ENCODE data around the gene SLC41A3.

The SLC41A3 gene

GRCh38 chr3:126083913-126084767, at the start of gene SLC41A3:
Gene SLC41A3 (minus strand): TSS chr3:126084124. CDS start chr3:126068219, 15,905 bp downstream.
- FAIRE-seq: no peak

- FAIRE-seq: no peak
Measured at GRCh38 chr3:126133606-126134005, 49.7 kb upstream of the SLC41A3 start.

GRCh38 chr3:126132751-126133511, 49.0 kb upstream of the SLC41A3 start:
- FAIRE-seq: no peak

- no peak for FAIRE-seq
Measured at GRCh38 chr3:126131881-126132750, 48.2 kb upstream of the SLC41A3 start.

- FAIRE-seq: no peak
Measured at GRCh38 chr3:126130981-126131745, 47.2 kb upstream of the SLC41A3 start.

- no peak for FAIRE-seq
Measured at GRCh38 chr3:126130081-126130855, 46.3 kb upstream of the SLC41A3 start.

- FAIRE-seq: no peak
Measured at GRCh38 chr3:126129398-126129891, 45.5 kb upstream of the SLC41A3 start.

- FAIRE-seq: no peak
Measured at GRCh38 chr3:126128504-126129397, 44.8 kb upstream of the SLC41A3 start.

- FAIRE-seq: no peak
Measured at GRCh38 chr3:126127904-126128303, 44.0 kb upstream of the SLC41A3 start.

- no peak for FAIRE-seq
Measured at GRCh38 chr3:126127452-126127851, 43.5 kb upstream of the SLC41A3 start.

GRCh38 chr3:126126811-126127431, 43.0 kb upstream of the SLC41A3 start:
- FAIRE-seq: no peak

GRCh38 chr3:126126286-126126685, 42.4 kb upstream of the SLC41A3 start:
- no peak for FAIRE-seq

GRCh38 chr3:126125781-126126251, 41.9 kb upstream of the SLC41A3 start:
- FAIRE-seq: no peak

GRCh38 chr3:126125341-126125740, 41.4 kb upstream of the SLC41A3 start:
- FAIRE-seq: no peak

GRCh38 chr3:126124896-126125295, 41.0 kb upstream of the SLC41A3 start:
- FAIRE-seq: no peak

GRCh38 chr3:126124148-126124868, 40.4 kb upstream of the SLC41A3 start:
- no peak for FAIRE-seq

- FAIRE-seq: no peak
Measured at GRCh38 chr3:126121632-126122031, 37.7 kb upstream of the SLC41A3 start.

GRCh38 chr3:126121074-126121473, 37.1 kb upstream of the SLC41A3 start:
- FAIRE-seq: no peak

- no peak for FAIRE-seq
Measured at GRCh38 chr3:126119976-126120375, 36.1 kb upstream of the SLC41A3 start.
